IPS-15b (cell line): Measurements from ENCODE around the gene TIFAB.

ENCODE experiments used
- H3K27me3 ChIP-seq: one replicate; pipeline ENCODE4 v1.6.1; 2013; ENCODE audit warnings: low read length; ENCODE audit not compliant: control insufficient read depth, insufficient read depth
- H3K36me3 ChIP-seq: one replicate; pipeline ENCODE4 v1.6.1; 2013; ENCODE audit warnings: low read length; ENCODE audit not compliant: control insufficient read depth, insufficient read depth
- H3K4me1 ChIP-seq: one replicate; pipeline ENCODE4 v1.6.1; 2013; ENCODE audit warnings: mild to moderate bottlenecking, low read length; ENCODE audit not compliant: control insufficient read depth, insufficient read depth
- H3K4me3 ChIP-seq: one replicate; pipeline ENCODE4 v1.5.1; 2013; ENCODE audit warnings: low read depth, low read length
- H3K9ac ChIP-seq: one replicate; pipeline ENCODE4 v1.6.1; 2013; ENCODE audit warnings: low read depth, mild to moderate bottlenecking, low read length
- H3K9me3 ChIP-seq: one replicate; pipeline ENCODE4 v1.6.1; 2013; ENCODE audit warnings: mild to moderate bottlenecking, low read length; ENCODE audit not compliant: control insufficient read depth, insufficient read depth

The TIFAB gene

GRCh38 chr5:135444360-135444759, 7.8 kb downstream of the TIFAB start:
- Histone ChIP-seq H3K27me3 (peaks cover 15% of the 10 kb centered on the region), H3K9ac (no peak overlapping the region), H3K36me3 (no peaks in the 10 kb centered on the region), H3K9me3 (no peaks in the 10 kb centered on the region), H3K4me3 (no peak overlapping the region), H3K4me1 (peaks cover 4% of the 10 kb centered on the region)

- H3K4me1 ChIP-seq: peaks cover 3% of the 10 kb centered on the region
- no peaks in the 10 kb centered on the region for H3K36me3 ChIP-seq
- H3K9me3 ChIP-seq: no peaks in the 10 kb centered on the region
- H3K27me3 ChIP-seq: peaks cover 13% of the 10 kb centered on the region
- H3K9ac ChIP-seq: no peak overlapping the region
- H3K4me3 ChIP-seq: no peak overlapping the region
Measured at GRCh38 chr5:135443161-135443960, 8.8 kb downstream of the TIFAB start.

- no peaks in the 10 kb centered on the region for H3K4me1 ChIP-seq
- no peak overlapping the region for H3K9ac ChIP-seq
- H3K4me3 ChIP-seq: no peak overlapping the region
- no peaks in the 10 kb centered on the region for H3K9me3 ChIP-seq
- H3K36me3 ChIP-seq: no peaks in the 10 kb centered on the region
- peaks cover 8% of the 10 kb centered on the region for H3K27me3 ChIP-seq
Measured at GRCh38 chr5:135442431-135443160, 9.6 kb downstream of the TIFAB start.

- H3K4me3 ChIP-seq: no peak overlapping the region
- no peaks in the 10 kb centered on the region for H3K36me3 ChIP-seq
- peaks cover 5% of the 10 kb centered on the region for H3K27me3 ChIP-seq
- H3K9ac ChIP-seq: no peak overlapping the region
- no peaks in the 10 kb centered on the region for H3K9me3 ChIP-seq
- no peaks in the 10 kb centered on the region for H3K4me1 ChIP-seq
Measured at GRCh38 chr5:135441919-135442318, 10.2 kb downstream of the TIFAB start.

- Histone ChIP-seq H3K4me3 (no peak overlapping the region), H3K9ac (no peak overlapping the region), H3K4me1 (no peaks in the 10 kb centered on the region), H3K36me3 (no peaks in the 10 kb centered on the region), H3K9me3 (no peaks in the 10 kb centered on the region), H3K27me3 (peaks cover 5% of the 10 kb centered on the region)
Measured at GRCh38 chr5:135441350-135441831, 10.8 kb downstream of the TIFAB start.

GRCh38 chr5:135440916-135441315, 11.2 kb downstream of the TIFAB start:
- Histone ChIP-seq H3K27me3 (peaks cover 3% of the 10 kb centered on the region), H3K4me3 (no peak overlapping the region), H3K4me1 (no peaks in the 10 kb centered on the region), H3K9ac (no peak overlapping the region), H3K36me3 (no peaks in the 10 kb centered on the region), H3K9me3 (no peaks in the 10 kb centered on the region)

GRCh38 chr5:135439231-135440205, 12.6 kb downstream of the TIFAB start:
- Histone ChIP-seq H3K4me1 (no peaks in the 10 kb centered on the region), H3K9ac (no peak overlapping the region), H3K4me3 (no peak overlapping the region), H3K9me3 (no peaks in the 10 kb centered on the region), H3K27me3 (peaks cover 3% of the 10 kb centered on the region), H3K36me3 (no peaks in the 10 kb centered on the region)

GRCh38 chr5:135438636-135439221, 13.4 kb downstream of the TIFAB start:
- no peaks in the 10 kb centered on the region for H3K36me3 ChIP-seq
- H3K4me1 ChIP-seq: no peaks in the 10 kb centered on the region
- no peaks in the 10 kb centered on the region for H3K9me3 ChIP-seq
- H3K9ac ChIP-seq: no peak overlapping the region
- no peak overlapping the region for H3K4me3 ChIP-seq
- peaks cover 3% of the 10 kb centered on the region for H3K27me3 ChIP-seq

GRCh38 chr5:135437796-135438560, 14.2 kb downstream of the TIFAB start:
- no peaks in the 10 kb centered on the region for H3K9me3 ChIP-seq
- no peak overlapping the region for H3K9ac ChIP-seq
- no peak overlapping the region for H3K4me3 ChIP-seq
- no peaks in the 10 kb centered on the region for H3K4me1 ChIP-seq
- no peaks in the 10 kb centered on the region for H3K36me3 ChIP-seq
- H3K27me3 ChIP-seq: peaks cover under 1% of the 10 kb centered on the region

- no peaks in the 10 kb centered on the region for H3K4me1 ChIP-seq
- no peaks in the 10 kb centered on the region for H3K36me3 ChIP-seq
- no peaks in the 10 kb centered on the region for H3K9me3 ChIP-seq
- no peak overlapping the region for H3K9ac ChIP-seq
- H3K4me3 ChIP-seq: no peak overlapping the region
- H3K27me3 ChIP-seq: no peaks in the 10 kb centered on the region
Measured at GRCh38 chr5:135437422-135437795, 14.7 kb downstream of the TIFAB start.
